Measurements from ENCODE around the gene SNPH.

Gene SNPH

DNA sequence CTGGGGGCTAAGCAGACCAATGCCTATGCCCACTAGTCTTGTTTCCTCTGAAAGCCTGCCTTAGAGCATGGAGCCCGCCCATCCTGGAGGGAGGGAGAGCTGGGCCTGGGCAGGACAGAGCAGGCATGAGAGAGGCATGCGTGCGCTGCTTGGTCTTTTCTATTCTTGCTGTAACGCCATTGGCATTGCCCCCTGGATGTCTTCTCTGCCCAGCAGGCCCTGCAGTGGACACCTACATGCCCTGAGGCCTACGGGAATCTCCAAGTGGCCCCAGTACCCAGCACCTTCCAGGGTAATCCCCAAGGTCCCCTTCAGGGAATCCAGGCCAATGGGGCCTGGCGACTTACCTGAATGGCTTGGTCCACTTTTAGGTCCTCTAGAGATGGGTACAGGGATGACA lies 53.9 kb downstream of the SNPH start:
- Histone ChIP-seq H3K79me2 (ENCODE audit: insufficient read depth, low read length) (no peaks in the 10 kb centered on the region), H3K9ac (ENCODE audit: low read depth, low read length, poor library complexity, severe bottlenecking) (no peak overlapping the region), H3K9me3 (ENCODE audit: insufficient read depth, low read depth, low read length) (no peaks in the 10 kb centered on the region), H2AFZ (ENCODE audit: low read length) (no peak overlapping the region), H4K20me1 (ENCODE audit: insufficient read depth, low read length, poor library complexity, severe bottlenecking) (no peaks in the 10 kb centered on the region), H3K4me1 (ENCODE audit: insufficient read depth, low read length, poor library complexity, severe bottlenecking) (peaks cover 14% of the 10 kb centered on the region), H3K9me2 (replicated peaks; ENCODE audit: low read depth, low read length) (no peaks in the 10 kb centered on the region), H3K36me3 (ENCODE audit: insufficient read depth, low read length) (no peaks in the 10 kb centered on the region), H3K27me3 (ENCODE audit: insufficient read depth, low read length, poor library complexity, severe bottlenecking) (no peaks in the 10 kb centered on the region), H3F3A (ENCODE audit: low read depth) (no peaks in the 10 kb centered on the region), H3K4me3 (ENCODE audit: low read length, poor library complexity, severe bottlenecking) (no peak overlapping the region), H3K4me2 (ENCODE audit: low read depth, low read length, poor library complexity, severe bottlenecking) (no peak overlapping the region)
- no peak for TF ChIP-seq EZH2phosphoT487 (IDR thresholded peaks at IDR 0.05; ENCODE audit: borderline replicate concordance)
- TF ChIP-seq, protein P1, sequence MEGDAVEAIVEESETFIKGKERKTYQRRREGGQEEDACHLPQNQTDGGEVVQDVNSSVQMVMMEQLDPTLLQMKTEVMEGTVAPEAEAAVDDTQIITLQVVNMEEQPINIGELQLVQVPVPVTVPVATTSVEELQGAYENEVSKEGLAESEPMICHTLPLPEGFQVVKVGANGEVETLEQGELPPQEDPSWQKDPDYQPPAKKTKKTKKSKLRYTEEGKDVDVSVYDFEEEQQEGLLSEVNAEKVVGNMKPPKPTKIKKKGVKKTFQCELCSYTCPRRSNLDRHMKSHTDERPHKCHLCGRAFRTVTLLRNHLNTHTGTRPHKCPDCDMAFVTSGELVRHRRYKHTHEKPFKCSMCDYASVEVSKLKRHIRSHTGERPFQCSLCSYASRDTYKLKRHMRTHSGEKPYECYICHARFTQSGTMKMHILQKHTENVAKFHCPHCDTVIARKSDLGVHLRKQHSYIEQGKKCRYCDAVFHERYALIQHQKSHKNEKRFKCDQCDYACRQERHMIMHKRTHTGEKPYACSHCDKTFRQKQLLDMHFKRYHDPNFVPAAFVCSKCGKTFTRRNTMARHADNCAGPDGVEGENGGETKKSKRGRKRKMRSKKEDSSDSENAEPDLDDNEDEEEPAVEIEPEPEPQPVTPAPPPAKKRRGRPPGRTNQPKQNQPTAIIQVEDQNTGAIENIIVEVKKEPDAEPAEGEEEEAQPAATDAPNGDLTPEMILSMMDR (conservative IDR thresholded peaks at IDR 0.05; ENCODE audit: low read length) = no peak

DNA sequence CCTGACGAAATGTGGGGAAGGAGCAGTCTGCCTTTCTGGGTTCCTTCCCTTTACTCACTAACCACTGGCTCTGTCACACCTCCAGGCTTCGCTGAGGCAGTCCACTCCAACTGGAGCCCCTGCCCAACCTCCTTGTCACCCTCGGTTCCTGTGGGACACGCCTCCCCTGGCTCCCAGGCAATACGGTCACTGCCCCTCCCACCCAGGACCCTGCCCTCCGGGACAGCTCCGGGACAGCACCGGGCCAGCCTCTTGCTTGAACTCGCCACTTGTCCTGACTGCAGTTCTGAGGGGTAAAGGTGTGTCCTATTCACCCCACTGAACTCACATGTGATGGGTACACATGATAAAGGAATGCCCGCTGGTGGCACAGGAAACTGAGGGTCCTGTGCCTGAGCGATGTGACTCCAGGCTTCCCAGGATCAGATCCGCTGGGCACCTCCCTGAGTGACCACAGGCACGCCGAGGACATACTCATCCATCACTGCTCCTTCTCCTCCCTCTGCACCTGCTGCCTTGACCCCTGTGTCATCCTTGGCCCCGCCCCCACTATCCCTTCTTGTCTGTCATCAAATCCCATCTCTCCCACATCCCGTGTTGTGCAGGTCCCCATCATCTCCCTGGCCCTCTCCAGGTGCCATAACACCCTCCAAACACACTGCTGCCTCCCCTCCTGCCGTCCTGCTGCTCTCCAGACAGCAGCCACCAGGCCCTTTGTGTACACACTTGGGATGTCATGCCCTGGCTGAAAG lies 55.0 kb downstream of the SNPH start:
- Histone ChIP-seq H3K4me3 (ENCODE audit: low read length, poor library complexity, severe bottlenecking) (no peak overlapping the region), H4K20me1 (ENCODE audit: insufficient read depth, low read length, poor library complexity, severe bottlenecking) (no peaks in the 10 kb centered on the region), H3K4me2 (ENCODE audit: low read depth, low read length, poor library complexity, severe bottlenecking) (no peak overlapping the region), H3K27me3 (ENCODE audit: insufficient read depth, low read length, poor library complexity, severe bottlenecking) (no peaks in the 10 kb centered on the region), H2AFZ (ENCODE audit: low read length) (no peak overlapping the region), H3F3A (ENCODE audit: low read depth) (no peaks in the 10 kb centered on the region), H3K36me3 (ENCODE audit: insufficient read depth, low read length) (no peaks in the 10 kb centered on the region), H3K4me1 (ENCODE audit: insufficient read depth, low read length, poor library complexity, severe bottlenecking) (peaks cover 20% of the 10 kb centered on the region), H3K79me2 (ENCODE audit: insufficient read depth, low read length) (peaks cover 9% of the 10 kb centered on the region), H3K9me3 (ENCODE audit: insufficient read depth, low read depth, low read length) (no peaks in the 10 kb centered on the region), H3K9ac (ENCODE audit: low read depth, low read length, poor library complexity, severe bottlenecking) (no peak overlapping the region), H3K9me2 (replicated peaks; ENCODE audit: low read depth, low read length) (no peaks in the 10 kb centered on the region)
- TF ChIP-seq EZH2phosphoT487 (IDR thresholded peaks at IDR 0.05; ENCODE audit: borderline replicate concordance) = no peak

DNA sequence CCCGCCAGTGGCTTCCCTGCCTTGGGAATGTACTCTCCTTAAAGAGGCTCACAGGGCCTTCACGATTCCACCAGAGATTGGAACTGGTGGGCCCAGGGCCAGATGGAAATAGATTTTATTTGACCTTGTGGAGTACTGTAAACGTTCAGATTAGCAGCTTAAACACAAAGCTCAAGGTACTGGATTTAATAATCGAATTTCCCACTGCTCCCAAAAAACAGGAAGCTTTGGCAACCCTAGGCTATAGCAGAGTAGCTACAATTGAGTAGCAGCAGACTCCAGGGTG lies 55.5 kb downstream of the SNPH start:
- H3K9ac ChIP-seq (ENCODE audit: low read depth, low read length, poor library complexity, severe bottlenecking) = no peak overlapping the region
- H3K4me1 ChIP-seq (ENCODE audit: insufficient read depth, low read length, poor library complexity, severe bottlenecking) = peaks cover 25% of the 10 kb centered on the region
- no peak overlapping the region for H3K4me3 ChIP-seq (ENCODE audit: low read length, poor library complexity, severe bottlenecking)
- H3K4me2 ChIP-seq (ENCODE audit: low read depth, low read length, poor library complexity, severe bottlenecking) = no peak overlapping the region
- no peak overlapping the region for H2AFZ ChIP-seq (ENCODE audit: low read length)
- no peaks in the 10 kb centered on the region for H3K27me3 ChIP-seq (ENCODE audit: insufficient read depth, low read length, poor library complexity, severe bottlenecking)
- no peaks in the 10 kb centered on the region for H3K9me2 ChIP-seq (replicated peaks; ENCODE audit: low read depth, low read length)
- peaks cover 14% of the 10 kb centered on the region for H3K79me2 ChIP-seq (ENCODE audit: insufficient read depth, low read length)
- no peaks in the 10 kb centered on the region for H3F3A ChIP-seq (ENCODE audit: low read depth)
- H3K36me3 ChIP-seq (ENCODE audit: insufficient read depth, low read length) = no peaks in the 10 kb centered on the region
- no peaks in the 10 kb centered on the region for H3K9me3 ChIP-seq (ENCODE audit: insufficient read depth, low read depth, low read length)
- no peaks in the 10 kb centered on the region for H4K20me1 ChIP-seq (ENCODE audit: insufficient read depth, low read length, poor library complexity, severe bottlenecking)
- TF ChIP-seq, protein P1 (conservative IDR thresholded peaks at IDR 0.05; ENCODE audit: low read length) = no peak
- no peak for TF ChIP-seq EZH2phosphoT487 (IDR thresholded peaks at IDR 0.05; ENCODE audit: borderline replicate concordance)
